Measurements from ENCODE around the gene SERPINB2. TPM values are rescaled to one million over a fixed set of nuclear protein-coding genes. Genes with fewer than 3 reads are reported as not detected.

The SERPINB2 gene
- total RNA-seq, 1 experiment from 2014 or later, result 9.9 TPM

DNA sequence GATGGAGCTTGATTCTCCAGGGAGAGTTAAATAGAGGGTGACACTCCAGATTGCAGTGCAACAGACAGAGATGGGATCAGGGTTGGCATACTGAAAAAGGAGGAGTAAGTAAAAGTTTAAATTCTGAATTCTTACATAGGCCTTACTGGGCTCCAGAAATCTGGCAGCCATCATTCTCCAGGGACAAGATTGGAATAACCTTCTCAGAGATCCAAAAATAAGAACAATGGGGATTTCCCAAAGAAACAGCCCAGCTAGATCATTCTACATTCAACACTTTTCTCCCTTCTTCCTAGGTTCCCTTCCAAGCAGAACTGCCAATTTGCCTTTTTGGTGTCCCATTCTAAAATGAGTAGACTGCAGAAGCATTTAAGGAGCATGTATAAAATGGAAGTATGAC, 14.9 kb upstream of the SERPINB2 start:
- no peaks in the 10 kb centered on the region for H3F3A ChIP-seq (ENCODE audit: low read length, unreplicated experiment)
- ChIA-PET CTCF (no interaction called here), POLR2A (ENCODE audit: unreplicated experiment) (no interaction called here)
- DNase-seq (no peak), ATAC-seq (no peak)
- no peaks in the 10 kb centered on the region for H3K27me3 ChIP-seq (ENCODE audit: low read length)
- no peaks in the 10 kb centered on the region for H3K9me3 ChIP-seq (ENCODE audit: low read length)
- BruUV-seq (replicated peaks), result no TSS peak
- H3K79me2 ChIP-seq (ENCODE audit: low read length), result no peaks in the 10 kb centered on the region
- H2AFZ ChIP-seq (ENCODE audit: low read length), result no peak overlapping the region
- H3K4me3 ChIP-seq (ENCODE audit: low read length), result no peak overlapping the region
- intact Hi-C loops (cut with micrococcal nuclease), result no loop called here
- no peak overlapping the region for H3K4me2 ChIP-seq (ENCODE audit: low read length)
- H3K4me1 ChIP-seq (ENCODE audit: insufficient read depth, low read length), result peaks cover 3% of the 10 kb centered on the region; the same call in 1 of the 2 replicates
- H3K9ac ChIP-seq (ENCODE audit: low read length), result no peak overlapping the region
- TF ChIP-seq CTCF (conservative IDR thresholded peaks at IDR 0.05; ENCODE audit: low read depth, low read length), result no peak
- H3K9me2 ChIP-seq (replicated peaks; ENCODE audit: low read length), result no peaks in the 10 kb centered on the region
- no peaks in the 10 kb centered on the region for H3K36me3 ChIP-seq (ENCODE audit: low read depth, low read length)
- H4K20me1 ChIP-seq (ENCODE audit: low read length), result no peaks in the 10 kb centered on the region
- no peak overlapping the region for H3K27ac ChIP-seq (ENCODE audit: low read length)

DNA sequence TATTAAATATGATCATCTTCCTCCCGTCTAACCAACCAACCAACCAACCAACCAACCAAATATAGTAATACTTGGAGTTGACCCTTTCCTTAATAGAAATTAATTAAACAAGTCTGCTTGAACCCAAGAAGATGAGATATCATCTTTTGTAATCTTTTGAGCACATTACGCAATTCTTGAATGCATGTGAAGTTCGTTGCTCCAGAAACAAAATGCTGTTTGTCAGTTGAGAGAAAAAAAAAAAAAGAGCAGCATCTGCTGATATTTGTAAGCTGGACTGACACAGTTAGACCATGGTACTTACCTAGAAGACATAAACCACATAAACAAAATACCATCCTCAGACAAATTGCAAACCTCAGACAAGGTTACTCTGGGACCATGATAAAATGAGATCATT, 9.2 kb upstream of the SERPINB2 start:
- Histone ChIP-seq H2AFZ (ENCODE audit: low read length) (no peak overlapping the region), H3K9me3 (ENCODE audit: low read length) (no peaks in the 10 kb centered on the region), H3K4me3 (ENCODE audit: low read length) (no peak overlapping the region), H3K9me2 (replicated peaks; ENCODE audit: low read length) (no peaks in the 10 kb centered on the region), H3K27ac (ENCODE audit: low read length) (no peak overlapping the region), H3K4me2 (ENCODE audit: low read length) (no peak overlapping the region), H3K9ac (ENCODE audit: low read length) (no peak overlapping the region), H4K20me1 (ENCODE audit: low read length) (no peaks in the 10 kb centered on the region), H3K4me1 (ENCODE audit: insufficient read depth, low read length) (peaks cover 20% of the 10 kb centered on the region), H3K27me3 (ENCODE audit: low read length) (no peaks in the 10 kb centered on the region), H3F3A (ENCODE audit: low read length, unreplicated experiment) (peaks cover 2% of the 10 kb centered on the region), H3K36me3 (ENCODE audit: low read depth, low read length) (no peaks in the 10 kb centered on the region), H3K79me2 (ENCODE audit: low read length) (no peaks in the 10 kb centered on the region)
- intact Hi-C loops (cut with micrococcal nuclease), result no loop called here
- CTCF ChIA-PET, result no interaction called here
- no TSS peak for BruUV-seq (replicated peaks)
- TF ChIP-seq CTCF (conservative IDR thresholded peaks at IDR 0.05; ENCODE audit: low read depth, low read length), result no peak
- no peak for DNase-seq
- POLR2A ChIA-PET (ENCODE audit: unreplicated experiment), result no interaction called here
- ATAC-seq, result no peak

GRCh38 chr18:63878925-63879324, 8.6 kb upstream of the SERPINB2 start:
- CTCF ChIA-PET, result no interaction called here
- H3K9me2 ChIP-seq (replicated peaks; ENCODE audit: low read length), result no peaks in the 10 kb centered on the region

More at GRCh38 chr18:63878925-63879324, 8.6 kb upstream of the SERPINB2 start:
- H3K9me3 ChIP-seq (ENCODE audit: low read length), result no peaks in the 10 kb centered on the region
- POLR2A ChIA-PET (ENCODE audit: unreplicated experiment), result no interaction called here
- ATAC-seq, result no peak
- no peak overlapping the region for H2AFZ ChIP-seq (ENCODE audit: low read length)
- H3K27ac ChIP-seq (ENCODE audit: low read length), result no peak overlapping the region
- no peaks in the 10 kb centered on the region for H3K27me3 ChIP-seq (ENCODE audit: low read length)
- H3K4me3 ChIP-seq (ENCODE audit: low read length), result no peak overlapping the region
- H3K9ac ChIP-seq (ENCODE audit: low read length), result no peak overlapping the region
- peaks cover 2% of the 10 kb centered on the region for H3F3A ChIP-seq (ENCODE audit: low read length, unreplicated experiment)
- TF ChIP-seq EZH2phosphoT487 (IDR thresholded peaks at IDR 0.05; ENCODE audit: borderline replicate concordance, low read length), result no peak
- TF ChIP-seq EZH2 (IDR thresholded peaks at IDR 0.05; ENCODE audit: low read length, unreplicated experiment), result no peak
- TF ChIP-seq CTCF (conservative IDR thresholded peaks at IDR 0.05; ENCODE audit: low read depth, low read length), result no peak
- H4K20me1 ChIP-seq (ENCODE audit: low read length), result no peaks in the 10 kb centered on the region
- no peaks in the 10 kb centered on the region for H3K36me3 ChIP-seq (ENCODE audit: low read depth, low read length)
- intact Hi-C loops (cut with micrococcal nuclease), result no loop called here
- DNase-seq, result no peak
- no TSS peak for BruUV-seq (replicated peaks)
- H3K79me2 ChIP-seq (ENCODE audit: low read length), result no peaks in the 10 kb centered on the region
- H3K4me2 ChIP-seq (ENCODE audit: low read length), result no peak overlapping the region
- H3K4me1 ChIP-seq (ENCODE audit: insufficient read depth, low read length), result peaks cover 26% of the 10 kb centered on the region

Measured in PC-3 (cell line).